Neural progenitor cell (in vitro differentiated cells): Measurements from ENCODE around the gene LCA5L. TPM values are rescaled to one million over a fixed set of nuclear protein-coding genes. Genes with fewer than 3 reads are reported as not detected.

Source experiments
- DNase-seq: peaks from one replicate; pipeline ENCODE4 v3.0.0-alpha.2; 2016; ENCODE audit warnings: low spot score
- H2AFZ ChIP-seq: fragments of 200-600 bp; sonication (generic); replicated peaks from 2 replicates; pipeline ENCODE4 v1.6.1; 2016; ENCODE audit warnings: antibody characterized with exemption
- H3F3A ChIP-seq: fragments of 200-600 bp; sonication (generic); 2 replicates; pipeline ENCODE4 v1.6.1; 2016; ENCODE audit warnings: antibody characterized with exemption, low read depth
- H3K27ac ChIP-seq: fragments of 200-600 bp; sonication (generic); 2 replicates; pipeline ENCODE4 v1.5.1; 2016; ENCODE audit warnings: mild to moderate bottlenecking
- H3K27me3 ChIP-seq: fragments of 200-600 bp; sonication (generic); 2 replicates; pipeline ENCODE4 v1.6.1; 2016; ENCODE audit warnings: mild to moderate bottlenecking, moderate library complexity
- H3K36me3 ChIP-seq: fragments of 200-600 bp; sonication (generic); 2 replicates; pipeline ENCODE4 v1.5.1; 2016
- H3K4me1 ChIP-seq: fragments of 200-600 bp; sonication (generic); 2 replicates; pipeline ENCODE4 v1.6.1; 2016; ENCODE audit warnings: mixed run types
- H3K4me2 ChIP-seq: fragments of 200-600 bp; sonication (generic); 2 replicates; pipeline ENCODE4 v1.6.1; 2016
- H3K4me3 ChIP-seq: fragments of 200-600 bp; sonication (generic); 2 replicates; pipeline ENCODE4 v1.5.1; 2016
- H3K79me2 ChIP-seq: fragments of 200-600 bp; sonication (generic); 2 replicates; pipeline ENCODE4 v1.6.1; 2016; ENCODE audit warnings: low read depth
- H3K9ac ChIP-seq: fragments of 200-600 bp; sonication (generic); 2 replicates; pipeline ENCODE4 v1.6.1; 2016
- H3K9me3 ChIP-seq: fragments of 200-600 bp; sonication (generic); 2 replicates; pipeline ENCODE4 v1.5.1; 2016; ENCODE audit warnings: low read depth
- H4K20me1 ChIP-seq: fragments of 200-600 bp; sonication (generic); 2 replicates; pipeline ENCODE4 v1.6.1; 2016; ENCODE audit warnings: low read depth
- H3K27ac Mint-ChIP-seq: 3 replicates; pipeline ENCODE4 v1.8.0; 2021; ENCODE audit warnings: mixed read lengths
- H3K27me3 Mint-ChIP-seq: 2 replicates; pipeline ENCODE4 v1.8.0; 2022; ENCODE audit warnings: low read depth, mild to moderate bottlenecking, inconsistent platforms, moderate library complexity, mixed read lengths; ENCODE audit not compliant: insufficient read depth
- H3K36me3 Mint-ChIP-seq: 3 replicates; pipeline ENCODE4 v1.8.0; 2021; ENCODE audit warnings: mixed read lengths
- H3K4me1 Mint-ChIP-seq: 3 replicates; pipeline ENCODE4 v1.8.0; 2021; ENCODE audit warnings: mixed read lengths
- H3K4me3 Mint-ChIP-seq: 3 replicates; pipeline ENCODE4 v1.8.0; 2021; ENCODE audit warnings: mild to moderate bottlenecking, moderate library complexity, mixed read lengths
- H3K9me3 Mint-ChIP-seq: 3 replicates; pipeline ENCODE4 v1.8.0; 2020; ENCODE audit warnings: mixed read lengths
- CTCF ChIP-seq: fragments of 200-600 bp; sonication (generic); IDR thresholded peaks from 2 replicates; pipeline ENCODE4 v1.5.1; 2017; ENCODE audit warnings: antibody characterized with exemption, mild to moderate bottlenecking
- EZH2 ChIP-seq: fragments of 200-600 bp; sonication (generic); IDR thresholded peaks from 2 replicates; pipeline ENCODE4 v1.6.1; 2017; ENCODE audit warnings: antibody characterized with exemption, mild to moderate bottlenecking, moderate library complexity
- EZH2phosphoT487 ChIP-seq: fragments of 200-600 bp; sonication (generic); IDR thresholded peaks from 2 replicates; pipeline ENCODE4 v1.6.1; 2017; ENCODE audit warnings: antibody characterized with exemption
- total RNA-seq: library from RNA; depleted of rRNA; stranded (reverse); fragments of >200 nt; gene quantifications from 2 replicates; pipeline ENCODE4 v1.2.3, GENCODE V29; 2015; ENCODE audit warnings: low replicate concordance

Gene LCA5L
- total RNA-seq, 1 donor from 2014 or later: 4.7 TPM

DNA sequence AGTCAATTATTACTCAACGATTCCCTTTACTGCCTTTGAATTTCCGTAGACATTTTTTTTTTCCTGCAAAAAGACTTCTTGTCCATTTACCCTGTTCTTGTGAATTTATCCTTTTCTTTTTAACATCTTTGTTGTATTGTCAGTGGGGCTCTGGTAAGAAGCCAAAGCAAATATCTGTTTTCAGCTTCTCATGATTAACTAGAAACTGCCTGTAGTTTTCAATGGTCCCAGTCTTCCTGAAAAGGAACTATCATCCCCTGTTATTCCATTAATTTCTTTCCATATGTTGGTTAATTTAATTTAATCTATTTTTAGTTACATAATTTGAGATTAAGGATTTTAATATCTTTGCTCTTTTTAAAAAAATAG, 34.2 kb upstream of the LCA5L start:
- H3K79me2 ChIP-seq: no peaks in the 10 kb centered on the region
- no peaks in the 10 kb centered on the region for H3K9me3 ChIP-seq
- no peak overlapping the region for H3K27ac ChIP-seq
- peaks cover 2% of the 10 kb centered on the region for H3K4me1 Mint-ChIP-seq
- H4K20me1 ChIP-seq: no peaks in the 10 kb centered on the region
- H3K9me3 Mint-ChIP-seq: no peaks in the 10 kb centered on the region
- H3K36me3 ChIP-seq: no peaks in the 10 kb centered on the region
- H3K27ac Mint-ChIP-seq: no peak overlapping the region
- no peak overlapping the region for H3K4me3 ChIP-seq
- H3K4me3 Mint-ChIP-seq: no peak overlapping the region
- H3K4me2 ChIP-seq: peak overlapping the region; percentile 1
- peaks cover 17% of the 10 kb centered on the region for H3K4me1 ChIP-seq
- TF ChIP-seq EZH2: no peak
- no peak for TF ChIP-seq EZH2phosphoT487
- TF ChIP-seq CTCF: no peak
- H3K9ac ChIP-seq: no peak overlapping the region
- no peak for DNase-seq
- H3K36me3 Mint-ChIP-seq: no peaks in the 10 kb centered on the region
- no peak overlapping the region for H2AFZ ChIP-seq
- no peaks in the 10 kb centered on the region for H3K27me3 ChIP-seq
- no peaks in the 10 kb centered on the region for H3F3A ChIP-seq
- no peaks in the 10 kb centered on the region for H3K27me3 Mint-ChIP-seq

- Mint-ChIP-seq H3K27me3 (no peaks in the 10 kb centered on the region), H3K4me3 (no peak overlapping the region), H3K4me1 (peaks cover 2% of the 10 kb centered on the region), H3K9me3 (no peaks in the 10 kb centered on the region), H3K27ac (no peak overlapping the region), H3K36me3 (no peaks in the 10 kb centered on the region)
- Histone ChIP-seq H3K27me3 (no peaks in the 10 kb centered on the region), H3K4me2 (peak overlapping the region; percentile 1), H3K9me3 (no peaks in the 10 kb centered on the region), H3K27ac (no peak overlapping the region), H3K4me1 (peaks cover 17% of the 10 kb centered on the region), H3K4me3 (no peak overlapping the region), H3K36me3 (no peaks in the 10 kb centered on the region), H3K9ac (no peak overlapping the region), H2AFZ (no peak overlapping the region), H3K79me2 (no peaks in the 10 kb centered on the region), H4K20me1 (no peaks in the 10 kb centered on the region), H3F3A (no peaks in the 10 kb centered on the region)
- no peak for DNase-seq
- TF ChIP-seq EZH2: no peak
- no peak for TF ChIP-seq CTCF
- TF ChIP-seq EZH2phosphoT487: no peak
Observed at GRCh38 chr21:39479164-39479813, 33.7 kb upstream of the LCA5L start.

DNA sequence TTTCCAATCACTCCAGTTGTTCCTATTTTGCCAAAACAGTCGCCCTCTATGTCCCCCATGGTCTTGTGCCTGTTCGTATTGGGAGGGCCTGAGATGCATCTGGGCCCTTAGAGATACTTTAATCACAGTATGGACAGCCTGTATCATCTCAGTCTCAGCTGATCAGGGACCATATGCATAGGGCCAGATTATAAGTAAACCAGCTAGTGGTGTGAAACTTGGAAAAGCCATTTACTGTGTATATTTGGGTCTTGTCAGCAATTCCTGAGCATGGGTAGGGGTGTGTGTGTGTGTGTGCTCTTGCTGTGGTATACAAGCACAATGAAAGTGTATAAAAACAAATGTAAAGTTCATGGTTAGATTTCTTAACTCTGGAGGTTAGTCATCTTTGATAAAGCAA, 29.0 kb upstream of the LCA5L start:
- peaks cover 1% of the 10 kb centered on the region for H3K36me3 Mint-ChIP-seq
- Histone ChIP-seq H3K27ac (no peak overlapping the region), H4K20me1 (no peaks in the 10 kb centered on the region), H3K4me1 (peaks cover 11% of the 10 kb centered on the region), H3F3A (no peaks in the 10 kb centered on the region), H3K9me3 (no peaks in the 10 kb centered on the region), H3K79me2 (no peaks in the 10 kb centered on the region), H3K36me3 (no peaks in the 10 kb centered on the region), H3K4me2 (no peak overlapping the region), H3K27me3 (no peaks in the 10 kb centered on the region), H2AFZ (no peak overlapping the region), H3K9ac (no peak overlapping the region), H3K4me3 (no peak overlapping the region)
- H3K9me3 Mint-ChIP-seq: peaks cover 2% of the 10 kb centered on the region
- no peaks in the 10 kb centered on the region for H3K27me3 Mint-ChIP-seq
- H3K4me1 Mint-ChIP-seq: peaks cover 5% of the 10 kb centered on the region
- no peak overlapping the region for H3K4me3 Mint-ChIP-seq
- DNase-seq: no peak
- TF ChIP-seq EZH2phosphoT487 (no peak), EZH2 (no peak), CTCF (no peak)
- H3K27ac Mint-ChIP-seq: no peak overlapping the region
